GM12864 (cell line): ENCODE data around the gene MTUS2.

Experiments used
- DNase-seq: peaks from one replicate; pipeline ENCODE4 v3.0.0-alpha.2; 2011; ENCODE audit warnings: low read depth
- H3K4me3 ChIP-seq: 2 replicates; pipeline ENCODE4 v1.5.1; 2011; ENCODE audit warnings: mild to moderate bottlenecking, low read depth, low read length, control low read depth
- TF ChIP-seq, protein P1 (sequence below): IDR thresholded peaks from 2 replicates; pipeline ENCODE4 v1.5.1; 2011; ENCODE audit warnings: low read depth, mild to moderate bottlenecking, moderate library complexity, low read length, control low read depth, inconsistent platforms; ENCODE audit errors: missing control alignments

The MTUS2 gene

DNA sequence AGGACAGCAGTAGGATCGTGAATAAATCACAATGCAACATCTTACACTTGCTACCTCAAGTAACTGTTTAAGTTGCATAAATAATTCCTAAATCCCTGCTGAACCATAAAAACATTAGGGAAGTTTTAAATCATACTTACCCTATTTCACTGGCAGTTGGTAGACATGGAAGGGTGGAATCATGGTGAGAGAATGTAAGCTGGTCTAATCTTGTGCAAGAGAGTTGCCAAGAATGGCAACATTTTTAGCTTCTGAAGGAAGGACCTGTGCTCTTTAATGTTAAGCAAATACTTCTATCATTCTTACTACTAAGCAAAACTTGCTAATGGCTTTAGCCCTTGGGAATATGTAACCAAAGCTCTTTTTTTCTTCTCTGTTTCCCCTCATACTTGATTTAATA lies 46.8 kb downstream of the MTUS2 start:
- TF ChIP-seq, protein P1, sequence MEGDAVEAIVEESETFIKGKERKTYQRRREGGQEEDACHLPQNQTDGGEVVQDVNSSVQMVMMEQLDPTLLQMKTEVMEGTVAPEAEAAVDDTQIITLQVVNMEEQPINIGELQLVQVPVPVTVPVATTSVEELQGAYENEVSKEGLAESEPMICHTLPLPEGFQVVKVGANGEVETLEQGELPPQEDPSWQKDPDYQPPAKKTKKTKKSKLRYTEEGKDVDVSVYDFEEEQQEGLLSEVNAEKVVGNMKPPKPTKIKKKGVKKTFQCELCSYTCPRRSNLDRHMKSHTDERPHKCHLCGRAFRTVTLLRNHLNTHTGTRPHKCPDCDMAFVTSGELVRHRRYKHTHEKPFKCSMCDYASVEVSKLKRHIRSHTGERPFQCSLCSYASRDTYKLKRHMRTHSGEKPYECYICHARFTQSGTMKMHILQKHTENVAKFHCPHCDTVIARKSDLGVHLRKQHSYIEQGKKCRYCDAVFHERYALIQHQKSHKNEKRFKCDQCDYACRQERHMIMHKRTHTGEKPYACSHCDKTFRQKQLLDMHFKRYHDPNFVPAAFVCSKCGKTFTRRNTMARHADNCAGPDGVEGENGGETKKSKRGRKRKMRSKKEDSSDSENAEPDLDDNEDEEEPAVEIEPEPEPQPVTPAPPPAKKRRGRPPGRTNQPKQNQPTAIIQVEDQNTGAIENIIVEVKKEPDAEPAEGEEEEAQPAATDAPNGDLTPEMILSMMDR: no peak
- DNase-seq: no peak
- H3K4me3 ChIP-seq: no peak overlapping the region

GRCh38 chr13:28867564-28867963 lies 47.4 kb downstream of the MTUS2 start:
- H3K4me3 ChIP-seq: no peak overlapping the region
- TF ChIP-seq, protein P1: no peak
- DNase-seq: no peak

DNA sequence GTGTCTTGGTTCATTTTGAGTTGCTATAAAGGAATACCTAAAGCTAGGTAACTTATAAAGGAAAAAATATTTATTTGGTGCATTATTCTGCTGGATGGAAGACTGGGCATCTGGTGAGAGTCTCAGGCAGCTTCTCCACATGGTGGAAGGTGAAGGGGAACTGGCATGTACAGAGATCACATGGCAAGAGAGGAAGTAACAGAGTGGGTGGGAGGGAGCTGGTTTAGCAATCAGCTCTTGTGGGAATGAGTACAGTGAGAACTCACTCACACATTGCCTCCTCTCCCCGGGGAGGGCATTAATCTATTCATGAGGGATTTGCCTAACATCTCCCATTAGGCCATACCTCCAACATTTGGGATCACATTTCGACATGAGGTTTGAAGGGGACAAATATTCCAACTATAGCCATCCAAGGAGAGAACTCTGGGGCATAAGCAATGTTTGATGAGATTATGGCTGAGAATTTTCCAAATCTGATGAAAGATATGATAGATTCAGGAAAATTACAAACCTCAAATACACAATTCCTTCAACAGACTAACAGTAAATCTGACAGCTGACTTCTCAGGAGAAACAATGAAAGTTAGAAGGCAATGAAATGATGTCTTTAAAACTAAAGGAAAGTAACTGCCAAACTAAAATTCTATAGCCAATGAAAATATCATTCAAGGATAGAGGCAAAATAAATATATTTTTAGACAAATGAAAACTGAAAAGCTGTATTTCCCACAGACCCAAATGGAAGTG lies 52.5 kb downstream of the MTUS2 start:
- no peak for DNase-seq
- TF ChIP-seq, protein P1: no peak
- H3K4me3 ChIP-seq: no peak overlapping the region

GRCh38 chr13:28875846-28876615 lies 55.9 kb downstream of the MTUS2 start:
- TF ChIP-seq, protein P1: no peak
- DNase-seq: no peak
- H3K4me3 ChIP-seq: no peak overlapping the region

DNA sequence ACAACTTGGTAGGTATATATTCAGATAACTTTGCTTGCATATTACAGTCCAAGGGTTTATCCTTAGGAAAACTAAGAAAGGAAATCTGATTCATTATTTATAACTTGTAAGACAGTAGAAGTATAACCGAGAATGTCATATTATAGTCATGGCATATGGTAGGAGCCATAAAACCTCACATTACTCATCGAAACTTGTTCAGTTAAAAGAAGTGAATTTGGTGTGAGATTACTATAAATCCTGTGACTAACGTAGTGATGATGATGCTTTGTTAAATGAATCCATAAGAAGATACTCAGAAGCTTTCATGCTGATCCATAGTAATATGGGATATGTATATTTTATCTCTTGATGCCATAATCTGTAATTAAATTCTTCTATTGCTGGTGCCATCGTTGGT lies 57.3 kb downstream of the MTUS2 start:
- H3K4me3 ChIP-seq: no peak overlapping the region
- TF ChIP-seq, protein P1: no peak
- DNase-seq: no peak

DNA sequence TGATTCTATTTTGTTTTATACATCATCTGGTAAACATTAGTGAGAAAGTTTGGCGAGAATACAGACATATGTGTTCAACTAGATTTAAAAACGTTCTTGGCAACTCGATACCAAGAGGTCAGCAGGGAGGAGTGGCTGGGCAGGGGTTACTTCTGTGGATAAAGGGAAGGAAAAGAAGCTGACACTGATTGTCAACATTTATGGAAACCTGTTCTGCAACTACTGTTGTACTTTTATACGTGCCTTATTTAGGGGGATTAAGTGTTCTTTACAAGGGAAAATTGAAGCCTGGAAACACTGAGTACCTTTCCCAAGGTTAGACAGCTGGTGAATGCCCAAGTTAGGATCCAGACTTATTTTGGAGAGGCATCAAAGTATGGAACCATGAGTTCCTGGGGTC lies 65.0 kb downstream of the MTUS2 start:
- no peak overlapping the region for H3K4me3 ChIP-seq
- DNase-seq: no peak
- TF ChIP-seq, protein P1: no peak
